GM23338 (cell line): ENCODE measurements around the gene WFDC10B. TPM values are rescaled to one million over a fixed set of nuclear protein-coding genes. Genes with fewer than 3 reads are reported as not detected.

ENCODE experiments used
- ATAC-seq: fragments of 200-7000 bp; cut with Tn5 transposase; 3 replicates; pipeline ENCODE4 v1.9.1; 2020
- DNase-seq: peaks from one replicate; pipeline ENCODE4 v3.0.0-alpha.2; 2015; ENCODE audit warnings: low spot score
- H2AFZ ChIP-seq: fragments of 200-600 bp; sonication (generic); 2 replicates; pipeline ENCODE4 v1.8.0; 2016; ENCODE audit warnings: antibody characterized with exemption, mild to moderate bottlenecking, moderate library complexity
- H3F3A ChIP-seq: fragments of 200-600 bp; sonication (generic); replicated peaks from 2 replicates; pipeline ENCODE4 v1.8.0; 2017; ENCODE audit warnings: antibody characterized with exemption, mixed run types, low read depth
- H3K27ac ChIP-seq: fragments of 200-600 bp; sonication (generic); 2 replicates; pipeline ENCODE4 v1.6.1; 2016; ENCODE audit warnings: low read depth
- H3K27me3 ChIP-seq: fragments of 200-600 bp; sonication (generic); 2 replicates; pipeline ENCODE4 v1.8.0; 2016; ENCODE audit warnings: mild to moderate bottlenecking, mixed run types, moderate library complexity; ENCODE audit not compliant: insufficient read depth
- H3K36me3 ChIP-seq: fragments of 200-600 bp; sonication (generic); 2 replicates; pipeline ENCODE4 v1.8.0; 2016; ENCODE audit warnings: mild to moderate bottlenecking; ENCODE audit not compliant: insufficient read depth
- H3K4me1 ChIP-seq: fragments of 200-600 bp; sonication (generic); 2 replicates; pipeline ENCODE4 v1.8.0; 2016; ENCODE audit warnings: mild to moderate bottlenecking, moderate library complexity; ENCODE audit not compliant: insufficient read depth
- H3K4me2 ChIP-seq: fragments of 200-600 bp; sonication (generic); 2 replicates; pipeline ENCODE4 v1.7.1; 2017; ENCODE audit warnings: mixed run types
- H3K4me3 ChIP-seq: fragments of 200-600 bp; sonication (generic); 2 replicates; pipeline ENCODE4 v1.6.1; 2016; ENCODE audit warnings: mixed run types
- H3K79me2 ChIP-seq: fragments of 200-600 bp; sonication (generic); replicated peaks from 2 replicates; pipeline ENCODE4 v1.8.0; 2017; ENCODE audit warnings: mild to moderate bottlenecking; ENCODE audit not compliant: insufficient read depth
- H3K9me2 ChIP-seq: fragments of 200-600 bp; sonication (generic); 2 replicates; pipeline ENCODE4 v1.8.0; 2017; ENCODE audit not compliant: insufficient read depth
- H4K20me1 ChIP-seq: fragments of 200-600 bp; sonication (generic); replicated peaks from 2 replicates; pipeline ENCODE4 v1.8.0; 2017; ENCODE audit warnings: mild to moderate bottlenecking; ENCODE audit not compliant: insufficient read depth
- H3K27ac Mint-ChIP-seq: 2 replicates; pipeline ENCODE4 v1.8.0; 2020; ENCODE audit warnings: inconsistent platforms, mild to moderate bottlenecking, moderate library complexity, mixed read lengths
- H3K27me3 Mint-ChIP-seq: 3 replicates; pipeline ENCODE4 v1.8.0; 2022; ENCODE audit warnings: low read depth, mild to moderate bottlenecking, moderate library complexity, mixed read lengths, inconsistent platforms; ENCODE audit not compliant: insufficient read depth, poor library complexity
- H3K36me3 Mint-ChIP-seq: 3 replicates; pipeline ENCODE4 v1.8.0; 2021; ENCODE audit warnings: low read depth, mild to moderate bottlenecking, inconsistent platforms, moderate library complexity, mixed read lengths
- H3K4me1 Mint-ChIP-seq: 3 replicates; pipeline ENCODE4 v1.8.0; 2020; ENCODE audit warnings: mild to moderate bottlenecking, inconsistent platforms, mixed read lengths
- H3K4me3 Mint-ChIP-seq: 3 replicates; pipeline ENCODE4 v1.8.0; 2021; ENCODE audit warnings: moderate library complexity, mild to moderate bottlenecking, inconsistent platforms, mixed read lengths
- H3K9me3 Mint-ChIP-seq: 3 replicates; pipeline ENCODE4 v1.8.0; 2020; ENCODE audit warnings: moderate library complexity, mild to moderate bottlenecking, inconsistent platforms, mixed read lengths
- CREB1 ChIP-seq: fragments of 250-450 bp; sonication (Bioruptor Pico); IDR thresholded peaks from 2 replicates; pipeline ENCODE4 v1.5.0; 2020; ENCODE audit warnings: low read depth, mild to moderate bottlenecking, moderate library complexity
- EZH2 ChIP-seq: fragments of 200-600 bp; sonication (generic); IDR thresholded peaks from one replicate; pipeline ENCODE4 v1.8.0; 2017; ENCODE audit warnings: antibody characterized with exemption, mild to moderate bottlenecking, low read depth; ENCODE audit not compliant: unreplicated experiment
- EZH2phosphoT487 ChIP-seq: fragments of 200-600 bp; sonication (generic); IDR thresholded peaks from one replicate; pipeline ENCODE4 v1.8.1; 2018; ENCODE audit warnings: antibody characterized with exemption; ENCODE audit not compliant: unreplicated experiment
- JUNB ChIP-seq: IDR thresholded peaks from one replicate; pipeline ENCODE4 v1.6.1; 2016; ENCODE audit warnings: antibody characterized with exemption; ENCODE audit not compliant: unreplicated experiment
- NANOG ChIP-seq: IDR thresholded peaks from 2 replicates; pipeline ENCODE4 v1.6.1; 2016; ENCODE audit warnings: antibody characterized with exemption, borderline replicate concordance
- POLR2AphosphoS5 ChIP-seq: IDR thresholded peaks from 2 replicates; pipeline ENCODE4 v1.6.1; 2016; ENCODE audit warnings: antibody characterized with exemption, low read depth
- STAT1 ChIP-seq: IDR thresholded peaks from one replicate; pipeline ENCODE4 v1.6.1; 2016; ENCODE audit warnings: antibody characterized with exemption; ENCODE audit not compliant: unreplicated experiment
- ZNF114 ChIP-seq: fragments of 250-450 bp; sonication (Bioruptor Pico); IDR thresholded peaks from 2 replicates; pipeline ENCODE4 v1.5.0; 2020; ENCODE audit warnings: mild to moderate bottlenecking, moderate library complexity
- ZNF331 ChIP-seq: fragments of 250-450 bp; sonication (Bioruptor Pico); IDR thresholded peaks from 2 replicates; pipeline ENCODE4 v1.5.0; 2020; ENCODE audit warnings: low read depth, mild to moderate bottlenecking, moderate library complexity
- polyA plus RNA-seq: library from polyadenylated mRNA; unstranded; fragments of >200 nt; fragmentation: Nextera tagmentation; extraction: Ambion mirVana; gene quantifications from 2 replicates; pipeline ENCODE4 v1.2.1, GENCODE V29; 2016
- total RNA-seq: library from RNA; depleted of rRNA; stranded (reverse); fragments of >200 nt; shearing (Covaris generic); gene quantifications from 2 replicates; pipeline ENCODE4 v1.2.3, GENCODE V29; 2014
- TF ChIP-seq, protein P1 (sequence below): IDR thresholded peaks from one replicate; pipeline ENCODE4 v1.6.1; 2018; ENCODE audit warnings: antibody characterized with exemption; ENCODE audit not compliant: unreplicated experiment
- TF ChIP-seq, protein P2 (sequence below): fragments of 250-450 bp; sonication (Bioruptor Pico); IDR thresholded peaks from 2 replicates; pipeline ENCODE4 v1.5.0; 2020; ENCODE audit warnings: mild to moderate bottlenecking, moderate library complexity
- TF ChIP-seq, protein P3 (sequence below): IDR thresholded peaks from 2 replicates; pipeline ENCODE4 v1.6.1; 2016; ENCODE audit warnings: antibody characterized with exemption

The WFDC10B gene
- total and polyA plus RNA-seq, 2 experiments from 2014 or later = 1.0 TPM; not detected in 1

DNA sequence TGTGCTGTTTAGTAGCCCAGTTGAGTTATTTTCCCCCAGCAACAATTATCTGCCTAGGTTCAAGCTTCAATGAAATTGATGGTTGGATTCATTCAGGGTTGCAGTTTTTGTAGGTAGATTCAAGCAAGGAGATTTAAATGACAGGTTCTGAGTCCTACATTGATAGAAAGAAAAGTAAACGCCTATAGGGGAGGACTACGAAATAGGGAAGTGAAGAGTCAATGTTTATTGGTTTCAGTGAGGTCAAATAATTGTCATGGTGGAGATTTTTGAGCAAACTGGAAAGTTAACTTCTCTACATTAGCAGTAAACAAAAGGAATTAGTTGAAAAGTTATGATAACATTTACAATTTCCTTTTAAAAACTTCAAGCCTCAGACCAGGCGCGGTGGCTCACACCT is 3.7 kb downstream of the WFDC10B start:
- Histone ChIP-seq H3K9me2 (peaks cover 16% of the 10 kb centered on the region), H2AFZ (no peak overlapping the region), H3K4me3 (no peak overlapping the region), H3F3A (no peaks in the 10 kb centered on the region), H3K4me2 (no peak overlapping the region), H3K27me3 (no peaks in the 10 kb centered on the region), H3K27ac (no peak overlapping the region), H3K4me1 (no peaks in the 10 kb centered on the region), H3K36me3 (no peaks in the 10 kb centered on the region), H3K79me2 (no peaks in the 10 kb centered on the region), H4K20me1 (no peaks in the 10 kb centered on the region)
- DNase-seq (no peak), ATAC-seq (no peak)
- Mint-ChIP-seq H3K27me3 (peaks cover 4% of the 10 kb centered on the region), H3K27ac (no peak overlapping the region), H3K4me1 (no peaks in the 10 kb centered on the region), H3K9me3 (peaks cover 2% of the 10 kb centered on the region; the same call in 1 of the 3 replicates), H3K4me3 (no peak overlapping the region), H3K36me3 (no peaks in the 10 kb centered on the region)
- no peak for TF ChIP-seq NANOG

DNA sequence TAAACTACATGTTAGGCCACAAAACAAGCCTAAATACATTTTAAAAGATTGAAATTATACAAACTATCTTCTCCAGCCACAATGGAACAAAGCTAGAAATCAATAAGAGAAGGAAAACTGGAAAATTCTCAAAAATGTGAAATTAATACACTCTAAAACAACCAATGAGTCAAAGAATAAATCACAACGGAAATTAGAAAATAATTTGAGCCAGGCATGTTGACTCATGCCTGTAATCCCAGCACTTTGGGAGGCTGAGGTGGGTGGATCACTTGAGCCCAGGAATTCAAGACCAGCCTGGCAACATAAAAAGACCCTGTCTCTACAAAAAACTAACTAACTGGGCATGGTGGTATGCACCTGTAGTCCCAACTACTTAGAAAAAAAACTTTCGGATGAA is 9.3 kb downstream of the WFDC10B start:
- ATAC-seq (no peak), DNase-seq (no peak)
- Histone ChIP-seq H3K4me3 (no peak overlapping the region), H3K4me2 (no peak overlapping the region), H2AFZ (peak overlapping the region; percentile 52; the same call in 1 of the 2 replicates), H4K20me1 (no peaks in the 10 kb centered on the region), H3K9me2 (no peaks in the 10 kb centered on the region), H3K36me3 (peaks cover 10% of the 10 kb centered on the region), H3F3A (no peaks in the 10 kb centered on the region), H3K27ac (no peak overlapping the region), H3K4me1 (no peaks in the 10 kb centered on the region), H3K27me3 (no peaks in the 10 kb centered on the region), H3K79me2 (no peaks in the 10 kb centered on the region)
- no peak overlapping the region for H3K4me3 Mint-ChIP-seq
- H3K9me3 Mint-ChIP-seq = peaks cover 34% of the 10 kb centered on the region
- no peaks in the 10 kb centered on the region for H3K4me1 Mint-ChIP-seq
- H3K27ac Mint-ChIP-seq = no peak overlapping the region
- H3K27me3 Mint-ChIP-seq = peaks cover 2% of the 10 kb centered on the region
- H3K36me3 Mint-ChIP-seq = peaks cover 27% of the 10 kb centered on the region
- TF ChIP-seq JUNB (no peak), EZH2 (no peak), CREB1 (CRISPR knock-in tag) (no peak), ZNF114 (CRISPR knock-in tag) (no peak), POLR2AphosphoS5 (no peak), STAT1 (no peak), ZNF331 (CRISPR knock-in tag) (no peak), EZH2phosphoT487 (no peak)
- TF ChIP-seq, protein P1, sequence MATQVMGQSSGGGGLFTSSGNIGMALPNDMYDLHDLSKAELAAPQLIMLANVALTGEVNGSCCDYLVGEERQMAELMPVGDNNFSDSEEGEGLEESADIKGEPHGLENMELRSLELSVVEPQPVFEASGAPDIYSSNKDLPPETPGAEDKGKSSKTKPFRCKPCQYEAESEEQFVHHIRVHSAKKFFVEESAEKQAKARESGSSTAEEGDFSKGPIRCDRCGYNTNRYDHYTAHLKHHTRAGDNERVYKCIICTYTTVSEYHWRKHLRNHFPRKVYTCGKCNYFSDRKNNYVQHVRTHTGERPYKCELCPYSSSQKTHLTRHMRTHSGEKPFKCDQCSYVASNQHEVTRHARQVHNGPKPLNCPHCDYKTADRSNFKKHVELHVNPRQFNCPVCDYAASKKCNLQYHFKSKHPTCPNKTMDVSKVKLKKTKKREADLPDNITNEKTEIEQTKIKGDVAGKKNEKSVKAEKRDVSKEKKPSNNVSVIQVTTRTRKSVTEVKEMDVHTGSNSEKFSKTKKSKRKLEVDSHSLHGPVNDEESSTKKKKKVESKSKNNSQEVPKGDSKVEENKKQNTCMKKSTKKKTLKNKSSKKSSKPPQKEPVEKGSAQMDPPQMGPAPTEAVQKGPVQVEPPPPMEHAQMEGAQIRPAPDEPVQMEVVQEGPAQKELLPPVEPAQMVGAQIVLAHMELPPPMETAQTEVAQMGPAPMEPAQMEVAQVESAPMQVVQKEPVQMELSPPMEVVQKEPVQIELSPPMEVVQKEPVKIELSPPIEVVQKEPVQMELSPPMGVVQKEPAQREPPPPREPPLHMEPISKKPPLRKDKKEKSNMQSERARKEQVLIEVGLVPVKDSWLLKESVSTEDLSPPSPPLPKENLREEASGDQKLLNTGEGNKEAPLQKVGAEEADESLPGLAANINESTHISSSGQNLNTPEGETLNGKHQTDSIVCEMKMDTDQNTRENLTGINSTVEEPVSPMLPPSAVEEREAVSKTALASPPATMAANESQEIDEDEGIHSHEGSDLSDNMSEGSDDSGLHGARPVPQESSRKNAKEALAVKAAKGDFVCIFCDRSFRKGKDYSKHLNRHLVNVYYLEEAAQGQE = no peak
- TF ChIP-seq, protein P2, sequence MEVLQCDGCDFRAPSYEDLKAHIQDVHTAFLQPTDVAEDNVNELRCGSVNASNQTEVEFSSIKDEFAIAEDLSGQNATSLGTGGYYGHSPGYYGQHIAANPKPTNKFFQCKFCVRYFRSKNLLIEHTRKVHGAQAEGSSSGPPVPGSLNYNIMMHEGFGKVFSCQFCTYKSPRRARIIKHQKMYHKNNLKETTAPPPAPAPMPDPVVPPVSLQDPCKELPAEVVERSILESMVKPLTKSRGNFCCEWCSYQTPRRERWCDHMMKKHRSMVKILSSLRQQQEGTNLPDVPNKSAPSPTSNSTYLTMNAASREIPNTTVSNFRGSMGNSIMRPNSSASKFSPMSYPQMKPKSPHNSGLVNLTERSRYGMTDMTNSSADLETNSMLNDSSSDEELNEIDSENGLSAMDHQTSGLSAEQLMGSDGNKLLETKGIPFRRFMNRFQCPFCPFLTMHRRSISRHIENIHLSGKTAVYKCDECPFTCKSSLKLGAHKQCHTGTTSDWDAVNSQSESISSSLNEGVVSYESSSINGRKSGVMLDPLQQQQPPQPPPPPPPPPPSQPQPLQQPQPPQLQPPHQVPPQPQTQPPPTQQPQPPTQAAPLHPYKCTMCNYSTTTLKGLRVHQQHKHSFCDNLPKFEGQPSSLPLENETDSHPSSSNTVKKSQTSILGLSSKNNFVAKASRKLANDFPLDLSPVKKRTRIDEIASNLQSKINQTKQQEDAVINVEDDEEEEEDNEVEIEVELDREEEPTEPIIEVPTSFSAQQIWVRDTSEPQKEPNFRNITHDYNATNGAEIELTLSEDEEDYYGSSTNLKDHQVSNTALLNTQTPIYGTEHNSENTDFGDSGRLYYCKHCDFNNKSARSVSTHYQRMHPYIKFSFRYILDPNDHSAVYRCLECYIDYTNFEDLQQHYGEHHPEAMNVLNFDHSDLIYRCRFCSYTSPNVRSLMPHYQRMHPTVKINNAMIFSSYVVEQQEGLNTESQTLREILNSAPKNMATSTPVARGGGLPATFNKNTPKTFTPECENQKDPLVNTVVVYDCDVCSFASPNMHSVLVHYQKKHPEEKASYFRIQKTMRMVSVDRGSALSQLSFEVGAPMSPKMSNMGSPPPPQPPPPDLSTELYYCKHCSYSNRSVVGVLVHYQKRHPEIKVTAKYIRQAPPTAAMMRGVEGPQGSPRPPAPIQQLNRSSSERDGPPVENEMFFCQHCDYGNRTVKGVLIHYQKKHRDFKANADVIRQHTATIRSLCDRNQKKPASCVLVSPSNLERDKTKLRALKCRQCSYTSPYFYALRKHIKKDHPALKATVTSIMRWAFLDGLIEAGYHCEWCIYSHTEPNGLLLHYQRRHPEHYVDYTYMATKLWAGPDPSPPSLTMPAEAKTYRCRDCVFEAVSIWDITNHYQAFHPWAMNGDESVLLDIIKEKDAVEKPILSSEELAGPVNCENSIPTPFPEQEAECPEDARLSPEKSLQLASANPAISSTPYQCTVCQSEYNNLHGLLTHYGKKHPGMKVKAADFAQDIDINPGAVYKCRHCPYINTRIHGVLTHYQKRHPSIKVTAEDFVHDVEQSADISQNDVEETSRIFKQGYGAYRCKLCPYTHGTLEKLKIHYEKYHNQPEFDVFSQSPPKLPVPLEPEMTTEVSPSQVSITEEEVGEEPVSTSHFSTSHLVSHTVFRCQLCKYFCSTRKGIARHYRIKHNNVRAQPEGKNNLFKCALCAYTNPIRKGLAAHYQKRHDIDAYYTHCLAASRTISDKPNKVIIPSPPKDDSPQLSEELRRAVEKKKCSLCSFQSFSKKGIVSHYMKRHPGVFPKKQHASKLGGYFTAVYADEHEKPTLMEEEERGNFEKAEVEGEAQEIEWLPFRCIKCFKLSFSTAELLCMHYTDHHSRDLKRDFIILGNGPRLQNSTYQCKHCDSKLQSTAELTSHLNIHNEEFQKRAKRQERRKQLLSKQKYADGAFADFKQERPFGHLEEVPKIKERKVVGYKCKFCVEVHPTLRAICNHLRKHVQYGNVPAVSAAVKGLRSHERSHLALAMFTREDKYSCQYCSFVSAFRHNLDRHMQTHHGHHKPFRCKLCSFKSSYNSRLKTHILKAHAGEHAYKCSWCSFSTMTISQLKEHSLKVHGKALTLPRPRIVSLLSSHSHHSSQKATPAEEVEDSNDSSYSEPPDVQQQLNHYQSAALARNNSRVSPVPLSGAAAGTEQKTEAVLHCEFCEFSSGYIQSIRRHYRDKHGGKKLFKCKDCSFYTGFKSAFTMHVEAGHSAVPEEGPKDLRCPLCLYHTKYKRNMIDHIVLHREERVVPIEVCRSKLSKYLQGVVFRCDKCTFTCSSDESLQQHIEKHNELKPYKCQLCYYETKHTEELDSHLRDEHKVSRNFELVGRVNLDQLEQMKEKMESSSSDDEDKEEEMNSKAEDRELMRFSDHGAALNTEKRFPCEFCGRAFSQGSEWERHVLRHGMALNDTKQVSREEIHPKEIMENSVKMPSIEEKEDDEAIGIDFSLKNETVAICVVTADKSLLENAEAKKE = no peak
- TF ChIP-seq, protein P3, sequence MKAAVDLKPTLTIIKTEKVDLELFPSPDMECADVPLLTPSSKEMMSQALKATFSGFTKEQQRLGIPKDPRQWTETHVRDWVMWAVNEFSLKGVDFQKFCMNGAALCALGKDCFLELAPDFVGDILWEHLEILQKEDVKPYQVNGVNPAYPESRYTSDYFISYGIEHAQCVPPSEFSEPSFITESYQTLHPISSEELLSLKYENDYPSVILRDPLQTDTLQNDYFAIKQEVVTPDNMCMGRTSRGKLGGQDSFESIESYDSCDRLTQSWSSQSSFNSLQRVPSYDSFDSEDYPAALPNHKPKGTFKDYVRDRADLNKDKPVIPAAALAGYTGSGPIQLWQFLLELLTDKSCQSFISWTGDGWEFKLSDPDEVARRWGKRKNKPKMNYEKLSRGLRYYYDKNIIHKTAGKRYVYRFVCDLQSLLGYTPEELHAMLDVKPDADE = no peak
